ENCODE measurements around the gene ARHGAP26. TPM values are rescaled to one million over a fixed set of nuclear protein-coding genes. Genes with fewer than 3 reads are reported as not detected.

ARHGAP26 gene
- total and polyA plus RNA-seq, 2 donors (not counting 3 experiments of a cell fraction or from before 2014, with no cell fraction given) = 3.1 to 16.2 TPM

DNA sequence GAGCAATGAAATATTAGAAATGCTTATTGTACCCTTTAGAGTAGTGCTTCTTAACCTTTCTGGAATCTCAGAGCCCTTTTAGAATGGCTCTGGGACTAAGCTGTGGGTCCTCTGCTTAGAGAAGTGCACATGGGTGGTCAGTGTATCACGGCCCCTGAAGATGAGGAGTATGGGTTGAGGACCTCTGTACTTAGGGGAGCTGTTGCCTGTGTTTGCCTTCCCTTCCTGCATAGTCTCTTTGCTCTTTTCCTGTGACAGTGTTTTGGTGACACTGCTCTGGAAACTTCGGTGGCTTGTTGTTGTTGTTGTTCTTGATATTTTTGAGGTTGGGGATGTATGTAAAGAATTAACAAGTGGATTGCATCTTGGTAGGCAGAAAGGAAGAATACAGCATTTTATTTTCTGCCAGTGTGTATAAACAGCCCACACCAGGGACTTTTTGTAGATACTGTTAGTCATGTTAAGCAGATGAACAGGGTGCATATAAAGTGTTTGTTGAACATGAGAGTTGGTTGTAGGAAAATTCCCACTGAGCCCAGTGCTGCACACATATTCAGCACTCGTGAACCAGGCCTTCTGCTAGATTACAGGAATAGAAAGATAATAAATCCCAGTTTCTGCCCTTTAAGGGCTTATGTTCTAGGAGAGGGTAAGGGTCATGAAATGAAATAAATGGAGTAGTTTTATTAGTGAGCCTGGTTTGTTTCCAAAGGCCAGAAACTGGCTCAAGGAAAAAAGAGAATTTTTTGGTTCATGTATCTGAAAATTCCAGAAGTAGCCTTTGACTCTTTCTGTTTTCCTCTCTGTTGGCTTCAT, 199.7 kb downstream of the ARHGAP26 start:
- Histone ChIP-seq H4K20me1 (replicated peaks; ENCODE audit: control insufficient read depth, extremely low read depth, insufficient read depth, low read length) (no peaks in the 10 kb centered on the region), H3K9ac (replicated peaks; ENCODE audit: extremely low read depth, insufficient read depth, low read length) (no peak overlapping the region), H3K9me1 (replicated peaks; ENCODE audit: control insufficient read depth, extremely low read depth, insufficient read depth, low read length) (no peaks in the 10 kb centered on the region), H3K9me3 (replicated peaks; ENCODE audit: control insufficient read depth, insufficient read depth, low read length) (no peaks in the 10 kb centered on the region), H3K36me3 (ENCODE audit: control insufficient read depth in 2 of 2, extremely low read depth in 1 of 2, insufficient read depth in 2 of 2, low read length in 2 of 2) (no peaks in the 10 kb centered on the region), H2AFZ (ENCODE audit: low read depth, low read length) (no peak overlapping the region), H3K27ac (ENCODE audit: insufficient read depth, low read depth, low read length) (no peak overlapping the region), H3K79me2 (ENCODE audit: control insufficient read depth, insufficient read depth, low read length) (no peaks in the 10 kb centered on the region), H3K4me2 (ENCODE audit: insufficient read depth, low read length) (no peak overlapping the region), H3K4me3 (replicated peaks in 1 of 3; ENCODE audit: insufficient read depth in 1 of 3, low read depth in 1 of 3, low read length in 3 of 3) (no peak overlapping the region), H3K4me1 (ENCODE audit: control insufficient read depth, extremely low read depth, insufficient read depth, low read length) (no peaks in the 10 kb centered on the region), H3K27me3 (ENCODE audit: control insufficient read depth in 2 of 2, insufficient read depth in 2 of 2, low read length in 2 of 2) (no peaks in the 10 kb centered on the region)
- intact Hi-C loops (cut with micrococcal nuclease) (no loop called here), dilution Hi-C loops (cut with MboI; ENCODE audit: extremely low pct_ligation_motif_present, low sequenced_read_pairs) (no loop called here)
- no peak for FAIRE-seq
- TF ChIP-seq MYC (IDR thresholded peaks at IDR 0.05; ENCODE audit: low read depth, low read length) (no peak), GATA2 (IDR thresholded peaks at IDR 0.05; ENCODE audit: insufficient read depth, insufficient read length, low read depth, low read length) (no peak), EZH2 (IDR thresholded peaks at IDR 0.05; ENCODE audit: borderline replicate concordance, low read depth, low read length, severe bottlenecking) (no peak), POLR2AphosphoS5 (IDR thresholded peaks at IDR 0.05; ENCODE audit: insufficient read depth, low read depth, low read length) (no peak), JUN (IDR thresholded peaks at IDR 0.05; ENCODE audit: borderline replicate concordance, insufficient read depth, insufficient read length, low read depth) (no peak), POLR2A (IDR thresholded peaks at IDR 0.05; ENCODE audit: low read depth, low read length) (no peak), FOS (IDR thresholded peaks at IDR 0.05; ENCODE audit: borderline replicate concordance, insufficient read depth, low read length) (no peak)
- TF ChIP-seq, protein P1, sequence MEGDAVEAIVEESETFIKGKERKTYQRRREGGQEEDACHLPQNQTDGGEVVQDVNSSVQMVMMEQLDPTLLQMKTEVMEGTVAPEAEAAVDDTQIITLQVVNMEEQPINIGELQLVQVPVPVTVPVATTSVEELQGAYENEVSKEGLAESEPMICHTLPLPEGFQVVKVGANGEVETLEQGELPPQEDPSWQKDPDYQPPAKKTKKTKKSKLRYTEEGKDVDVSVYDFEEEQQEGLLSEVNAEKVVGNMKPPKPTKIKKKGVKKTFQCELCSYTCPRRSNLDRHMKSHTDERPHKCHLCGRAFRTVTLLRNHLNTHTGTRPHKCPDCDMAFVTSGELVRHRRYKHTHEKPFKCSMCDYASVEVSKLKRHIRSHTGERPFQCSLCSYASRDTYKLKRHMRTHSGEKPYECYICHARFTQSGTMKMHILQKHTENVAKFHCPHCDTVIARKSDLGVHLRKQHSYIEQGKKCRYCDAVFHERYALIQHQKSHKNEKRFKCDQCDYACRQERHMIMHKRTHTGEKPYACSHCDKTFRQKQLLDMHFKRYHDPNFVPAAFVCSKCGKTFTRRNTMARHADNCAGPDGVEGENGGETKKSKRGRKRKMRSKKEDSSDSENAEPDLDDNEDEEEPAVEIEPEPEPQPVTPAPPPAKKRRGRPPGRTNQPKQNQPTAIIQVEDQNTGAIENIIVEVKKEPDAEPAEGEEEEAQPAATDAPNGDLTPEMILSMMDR (IDR thresholded peaks at IDR 0.05; ENCODE audit: extremely low read depth in 1 of 2, insufficient read depth in 1 of 2, low read depth in 1 of 2, low read length in 2 of 2) = no peak
- TF ChIP-seq, protein P2, sequence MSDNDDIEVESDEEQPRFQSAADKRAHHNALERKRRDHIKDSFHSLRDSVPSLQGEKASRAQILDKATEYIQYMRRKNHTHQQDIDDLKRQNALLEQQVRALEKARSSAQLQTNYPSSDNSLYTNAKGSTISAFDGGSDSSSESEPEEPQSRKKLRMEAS (IDR thresholded peaks at IDR 0.05; ENCODE audit: insufficient read depth, insufficient read length) = no peak
- no TSS peak for BruUV-seq (replicated peaks)
- CTCF ChIA-PET = interaction anchor here (2.7 kb wide), 1 partner anchor 48 kb away, joined by 7 read pairs; no protein-coding TSS in a partner anchor
- POLR2A ChIA-PET = no interaction called here
- DNase-seq (ENCODE audit: low read depth, low spot score) = no peak
